NB4 (cell line): ENCODE results near the gene HMX3.

Experiments
- DNase-seq: peaks from one replicate; pipeline ENCODE4 v3.0.0; 2010; ENCODE audit warnings: low read depth
- H3K4me3 ChIP-seq: one replicate; pipeline ENCODE4 v1.5.1; 2011; ENCODE audit warnings: mild to moderate bottlenecking, low read depth, low read length, moderate library complexity
- CTCF ChIP-seq: IDR thresholded peaks from one replicate; pipeline ENCODE4 v1.5.1; 2012; ENCODE audit warnings: low read depth, low read length
- MAX ChIP-seq: IDR thresholded peaks from 2 replicates; pipeline ENCODE4 v1.6.1; 2011; ENCODE audit warnings: low read depth, low read length
- MYC ChIP-seq: IDR thresholded peaks from 2 replicates; pipeline ENCODE4 v1.6.1; 2011; ENCODE audit warnings: low read depth, low read length
- POLR2A ChIP-seq: IDR thresholded peaks from 2 replicates; pipeline ENCODE4 v1.6.1; 2011; ENCODE audit warnings: mild to moderate bottlenecking; ENCODE audit not compliant: insufficient read length; ENCODE audit errors: extremely low read depth

The HMX3 gene

GRCh38 chr10:123180101-123181090 is 44.6 kb downstream of the HMX3 start:
- TF ChIP-seq POLR2A = no peak
- no peak overlapping the region for H3K4me3 ChIP-seq
- no peak for DNase-seq

- no peak for DNase-seq
- TF ChIP-seq MAX (no peak), POLR2A (no peak), MYC (no peak), CTCF (no peak)
- no peak overlapping the region for H3K4me3 ChIP-seq
Observed at GRCh38 chr10:123183724-123184123, 48.0 kb downstream of the HMX3 start.

- H3K4me3 ChIP-seq = no peak overlapping the region
- no peak for DNase-seq
- no peak for TF ChIP-seq CTCF
- TF ChIP-seq MAX = no peak
- no peak for TF ChIP-seq POLR2A
- TF ChIP-seq MYC = no peak
Observed at GRCh38 chr10:123187781-123188180, 52.0 kb downstream of the HMX3 start.
